Stimulated activated CD8-positive, alpha-beta memory T cell treated with anti-CD3 and anti-CD28 coated beads, Interleukin-7, amount 100 ng/mL, for 24 hours (primary cell): Measurements from ENCODE around the gene SNX30.

Experiments used
- DNase-seq: peaks from one replicate; pipeline ENCODE4 v3.0.0-alpha.2; 2020; ENCODE audit warnings: low read depth

The SNX30 gene

DNA sequence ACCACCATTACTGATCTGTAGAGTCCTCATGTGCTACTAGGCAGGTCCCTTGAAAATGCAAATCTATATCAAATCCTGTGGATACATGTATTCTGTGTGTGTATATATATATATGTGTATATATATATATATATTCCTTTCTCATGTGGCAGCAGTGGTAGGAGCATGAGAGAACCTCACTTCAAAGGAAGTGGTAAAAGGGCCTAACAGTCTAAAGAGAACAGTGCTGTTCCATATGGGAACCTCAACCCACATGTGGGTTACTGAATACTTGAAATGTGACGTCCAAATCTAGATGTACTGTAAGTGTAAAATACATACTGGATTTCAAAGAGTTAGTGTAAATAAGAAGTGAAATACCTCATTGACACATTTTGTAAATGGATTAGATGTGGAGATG lies 134.8 kb downstream of the SNX30 start:
- no peak for DNase-seq

DNA sequence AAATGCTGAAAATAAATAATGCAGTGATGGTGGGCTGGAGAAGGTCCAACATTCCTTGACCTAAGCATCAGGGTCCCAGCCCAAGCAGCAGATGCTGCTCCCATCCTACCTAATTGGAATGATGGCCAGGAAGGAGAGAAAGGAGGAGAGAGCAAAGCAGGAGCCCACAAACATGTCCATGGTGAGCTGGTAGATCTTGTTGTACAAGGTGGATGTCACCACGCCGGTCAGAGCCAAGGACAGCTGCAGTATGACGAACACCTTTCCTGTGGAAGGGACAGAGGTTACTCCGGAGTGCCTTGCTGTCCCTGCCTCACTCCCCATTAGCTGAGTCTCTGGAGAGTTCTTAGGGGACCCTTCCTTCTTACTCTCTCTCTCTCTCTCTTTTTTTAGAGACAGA lies 135.8 kb downstream of the SNX30 start:
- no peak for DNase-seq

DNA sequence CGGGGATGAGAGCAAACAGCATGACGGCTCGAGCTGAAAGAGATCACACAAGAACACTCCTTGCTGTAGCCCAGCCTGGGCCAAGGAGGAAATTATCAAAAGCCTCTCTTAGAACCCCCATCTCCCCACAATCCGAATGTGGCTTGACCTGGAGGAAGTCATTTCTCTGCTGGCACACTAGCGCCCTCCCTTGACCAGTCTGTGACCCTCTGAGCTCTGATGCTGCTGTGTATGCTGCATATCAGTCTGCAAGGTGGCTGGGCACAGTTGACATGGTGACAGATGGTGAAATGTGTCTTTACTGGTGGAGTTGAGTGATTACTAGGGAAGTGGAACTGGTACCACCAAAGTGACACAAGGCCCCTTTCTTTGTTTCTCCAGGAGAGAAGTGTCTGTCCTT lies 136.8 kb downstream of the SNX30 start:
- no peak for DNase-seq

DNA sequence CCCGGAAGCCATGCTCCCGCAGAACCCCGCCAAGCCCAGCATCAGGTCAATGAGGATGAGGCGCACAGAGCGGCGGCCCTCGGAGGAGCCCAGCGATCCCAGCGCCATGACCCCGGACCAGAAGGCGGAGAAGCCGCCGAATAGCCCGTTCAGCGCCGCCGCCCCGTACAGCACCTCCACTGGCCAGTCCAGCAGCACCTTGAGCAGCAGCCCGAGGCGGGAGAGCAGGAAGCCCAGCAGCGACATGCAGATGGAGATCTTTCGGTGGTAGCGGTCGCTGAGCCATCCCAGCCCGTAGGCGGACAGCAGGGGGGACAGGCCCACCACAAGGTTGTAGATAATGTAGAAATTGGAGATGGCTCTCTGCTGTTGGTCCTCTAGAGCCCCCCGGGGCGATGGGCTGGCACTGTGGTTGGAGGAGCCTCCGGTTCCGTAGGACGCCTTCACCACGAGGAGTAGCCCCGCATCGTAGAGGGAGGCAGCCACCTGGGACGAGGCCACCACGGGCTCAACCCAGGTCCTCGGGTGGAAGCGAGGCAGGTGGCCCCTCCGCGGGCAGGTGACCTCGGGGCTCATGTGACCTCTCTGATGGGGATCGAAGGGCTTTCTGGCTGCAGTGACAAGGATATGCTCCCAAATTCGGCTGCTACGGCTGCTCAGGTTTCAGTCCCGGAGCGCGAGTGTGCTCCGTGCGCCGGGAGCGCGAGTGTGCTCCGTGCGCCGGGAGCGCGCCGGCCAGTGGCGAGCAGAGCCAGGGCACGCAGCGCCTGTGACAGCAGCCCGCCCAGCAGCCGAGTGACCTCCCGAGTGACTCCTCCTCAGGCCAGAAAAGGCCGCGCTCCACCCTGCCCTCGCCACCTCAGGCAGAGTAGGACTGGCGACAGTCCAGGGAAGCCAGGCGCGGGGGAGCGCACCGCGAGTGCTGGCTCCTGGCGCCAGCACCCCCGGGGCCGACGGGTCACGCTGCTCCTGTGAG lies 139.8 kb downstream of the SNX30 start, which contains the start of gene SLC46A2:
Gene SLC46A2, minus strand, starts transcription at position 771 of the 976 bp plus-strand sequence. Its CDS starts 195 bp downstream, at position 576.
- DNase-seq, result no peak

- no peak for DNase-seq
Observed at GRCh38 chr9:112891521-112891920, 141.0 kb downstream of the SNX30 start.

DNA sequence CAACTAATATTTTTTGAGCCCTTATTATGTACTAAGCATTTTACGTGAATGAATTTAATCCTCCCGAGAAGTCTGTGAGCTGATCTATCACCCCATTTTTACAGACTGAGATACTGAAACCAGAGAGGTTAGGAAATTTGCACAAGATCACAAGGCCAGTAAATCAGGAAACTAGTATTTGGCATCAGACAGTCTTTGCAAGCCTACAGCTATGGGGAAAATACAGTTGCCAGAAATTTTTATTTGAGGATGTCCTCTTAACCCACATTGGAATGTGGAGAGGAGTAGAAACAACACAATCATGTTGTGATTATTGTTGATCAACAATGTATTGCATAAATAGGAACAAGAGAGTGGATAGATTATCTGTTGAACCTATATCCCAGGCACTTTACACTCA lies 142.4 kb downstream of the SNX30 start:
- no peak for DNase-seq

DNA sequence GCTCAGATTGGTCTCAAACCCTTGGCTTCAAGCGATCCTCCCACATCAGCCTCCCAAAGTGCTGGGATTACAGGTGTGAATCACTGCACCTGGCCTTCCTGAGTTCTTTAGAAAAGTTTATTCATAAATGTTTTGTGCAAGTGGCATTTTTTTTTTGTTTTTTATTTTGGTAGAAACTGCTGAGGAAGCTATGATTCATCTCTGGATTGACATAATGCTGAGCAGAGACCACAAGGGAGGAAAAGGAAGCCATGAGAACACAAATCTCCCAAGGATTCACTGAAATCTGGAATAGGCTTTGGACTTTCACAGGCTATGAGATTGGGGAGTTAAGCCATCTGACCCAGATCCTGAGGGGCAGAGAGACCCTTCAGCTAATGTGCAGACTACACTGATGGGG lies 143.5 kb downstream of the SNX30 start:
- no peak for DNase-seq

- DNase-seq, result no peak
Observed at GRCh38 chr9:112894699-112895098, 144.1 kb downstream of the SNX30 start.

DNA sequence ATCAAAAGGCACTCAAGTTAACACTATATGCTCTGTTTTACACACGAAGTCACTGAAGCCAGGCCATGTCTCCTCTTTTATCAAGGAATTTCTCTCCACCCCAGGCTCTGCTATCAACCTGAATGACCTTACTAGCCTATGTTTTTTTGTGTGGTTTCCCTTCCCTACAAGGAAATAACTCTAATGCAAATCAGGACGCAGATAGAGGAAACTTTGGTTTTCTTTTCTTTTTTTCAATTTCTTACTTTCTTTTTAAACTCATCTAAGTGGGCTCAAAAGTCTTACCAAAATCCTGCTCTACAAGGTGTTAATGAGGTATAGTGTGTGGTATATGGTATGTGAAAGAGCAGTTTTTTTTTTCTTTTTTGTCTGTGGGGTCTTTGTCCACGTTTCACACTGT lies 145.6 kb downstream of the SNX30 start:
- no peak for DNase-seq

- no peak for DNase-seq
Observed at GRCh38 chr9:112898872-112899311, 148.3 kb downstream of the SNX30 start.

DNA sequence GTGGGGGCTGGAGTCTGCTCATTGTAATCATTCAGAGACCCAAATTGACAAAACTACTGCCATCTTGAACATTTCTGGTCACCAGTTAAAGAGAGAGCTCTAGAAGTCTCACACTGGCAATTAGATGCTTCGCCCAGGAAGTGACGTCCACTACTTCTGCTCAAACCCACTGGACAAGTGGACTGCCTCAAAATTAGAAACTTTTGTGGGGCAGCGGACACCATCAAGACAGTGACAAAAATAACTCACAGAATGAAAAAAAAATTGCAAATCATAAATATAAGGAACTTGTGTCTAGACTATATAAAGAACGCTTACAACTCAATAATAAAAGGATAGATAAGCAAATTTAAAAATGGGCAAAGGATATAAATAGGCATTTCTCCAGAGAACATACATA lies 149.9 kb downstream of the SNX30 start:
- no peak for DNase-seq

DNA sequence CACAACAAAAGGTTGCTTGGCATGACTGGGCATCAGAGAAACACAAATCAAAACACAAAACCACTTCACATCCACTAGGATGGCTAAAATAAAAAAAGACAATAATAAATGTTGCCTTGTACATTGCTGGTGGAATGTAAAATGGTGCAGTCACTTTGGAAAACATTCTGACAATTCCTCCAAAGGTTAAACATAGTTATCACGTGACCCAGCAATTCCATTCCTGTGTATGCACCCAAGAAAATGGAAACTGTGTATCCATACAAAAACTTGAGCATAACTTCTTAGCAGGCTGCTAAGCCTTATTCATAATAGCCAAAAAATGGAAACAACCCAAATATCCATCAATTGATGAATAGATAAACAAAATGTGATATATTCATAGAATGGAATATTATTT lies 150.3 kb downstream of the SNX30 start:
- DNase-seq, result no peak

DNA sequence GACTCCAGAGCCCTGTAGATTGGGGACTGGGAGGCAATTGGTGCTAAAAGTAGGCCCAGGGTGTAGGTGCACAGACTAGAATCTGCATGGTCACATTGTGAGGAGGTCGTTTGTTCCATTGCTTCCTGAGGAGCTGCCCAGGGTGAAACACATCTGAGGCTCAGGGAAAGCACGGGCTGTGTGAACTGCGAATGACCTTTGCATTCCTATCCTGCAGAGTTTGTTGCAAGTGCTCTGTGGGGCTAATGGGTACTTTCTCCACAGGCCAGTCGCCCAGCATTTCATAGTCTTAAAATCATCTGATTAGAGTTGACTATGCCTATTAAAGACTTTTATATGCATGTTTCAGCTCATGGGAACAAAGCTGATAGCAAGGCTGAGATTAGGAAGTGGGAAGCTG lies 154.5 kb downstream of the SNX30 start:
- DNase-seq, result no peak

DNA sequence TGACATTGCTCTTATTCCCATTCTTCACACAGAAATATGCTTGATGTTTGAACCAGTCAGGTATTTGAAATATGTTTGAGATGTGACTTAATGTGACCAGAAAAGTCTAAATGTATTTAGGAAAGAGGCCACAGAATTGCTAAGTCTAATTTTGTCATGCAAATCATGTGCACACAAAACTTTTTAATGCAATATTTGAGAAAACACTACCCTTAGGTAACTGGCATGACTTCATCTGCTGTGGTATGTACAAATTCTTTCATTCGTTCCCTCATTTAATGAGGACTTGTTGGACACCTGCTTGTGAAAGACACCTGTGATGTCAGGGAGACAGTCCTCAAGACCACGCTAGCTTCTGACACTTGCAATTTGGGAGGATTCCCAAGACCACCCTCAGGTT lies 161.2 kb downstream of the SNX30 start:
- DNase-seq, result no peak

DNA sequence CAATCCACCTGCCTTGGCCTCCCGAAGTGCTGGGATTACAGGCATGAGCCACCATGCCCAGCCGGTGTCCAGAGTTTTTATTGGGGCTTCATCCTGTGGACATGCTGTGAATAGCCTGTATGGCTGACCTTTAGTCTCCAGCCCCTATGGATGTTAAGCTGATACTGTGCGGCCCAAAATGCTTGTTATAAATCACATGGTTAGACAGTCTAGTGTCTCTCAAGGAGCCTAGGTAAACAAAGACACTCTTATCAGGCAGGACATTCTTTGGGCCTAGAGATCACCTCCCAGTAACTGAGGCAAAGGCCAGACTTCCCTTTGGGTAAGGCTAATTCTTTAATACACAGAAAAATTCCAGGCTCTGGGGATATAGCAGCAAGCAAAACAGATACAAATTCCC lies 162.1 kb downstream of the SNX30 start:
- no peak for DNase-seq

GRCh38 chr9:112913326-112913725 lies 162.8 kb downstream of the SNX30 start:
- no peak for DNase-seq

GRCh38 chr9:112914524-112914923 lies 164.0 kb downstream of the SNX30 start:
- no peak for DNase-seq

DNA sequence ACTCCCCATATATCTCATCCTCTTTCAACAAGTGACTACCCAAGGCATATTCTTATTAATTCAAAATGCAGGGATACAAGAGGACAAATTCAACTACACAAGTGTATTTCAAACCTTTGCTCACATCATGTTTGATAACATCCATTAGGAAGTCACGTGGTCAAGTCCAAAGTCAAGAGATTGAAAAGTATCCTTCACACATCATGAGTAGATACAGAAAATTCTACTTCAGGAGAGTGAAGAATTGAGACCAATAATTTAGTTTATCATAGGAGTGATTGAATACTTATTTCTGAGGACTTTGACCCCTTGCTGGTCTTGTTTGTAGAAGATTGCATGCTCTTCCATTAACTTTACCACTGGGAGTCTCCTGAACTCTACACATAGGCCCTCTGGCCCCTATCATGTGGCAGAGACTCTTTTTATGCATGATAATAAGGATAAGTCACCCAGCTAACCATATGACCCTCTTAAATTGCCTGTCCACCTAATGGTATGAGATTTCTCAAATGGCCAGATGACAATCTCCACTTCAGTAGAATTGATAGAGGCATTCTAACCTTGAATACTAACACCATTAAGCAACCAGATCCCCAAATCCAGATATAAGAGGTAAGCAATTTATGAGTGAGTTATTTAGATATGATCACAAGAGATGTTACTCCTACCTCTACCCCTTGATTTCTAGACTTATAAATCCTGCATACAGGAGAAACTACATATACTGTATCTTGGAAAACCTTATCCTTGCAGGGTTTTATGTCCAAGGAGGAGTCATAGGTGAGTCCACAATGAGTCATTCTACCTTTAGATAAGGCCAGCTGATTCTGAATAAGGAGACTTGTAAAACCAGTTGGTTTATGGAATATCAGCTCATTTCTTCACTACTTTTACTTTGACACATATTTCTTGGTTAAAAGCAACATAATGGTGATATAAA lies 166.8 kb downstream of the SNX30 start:
- DNase-seq, result no peak

DNA sequence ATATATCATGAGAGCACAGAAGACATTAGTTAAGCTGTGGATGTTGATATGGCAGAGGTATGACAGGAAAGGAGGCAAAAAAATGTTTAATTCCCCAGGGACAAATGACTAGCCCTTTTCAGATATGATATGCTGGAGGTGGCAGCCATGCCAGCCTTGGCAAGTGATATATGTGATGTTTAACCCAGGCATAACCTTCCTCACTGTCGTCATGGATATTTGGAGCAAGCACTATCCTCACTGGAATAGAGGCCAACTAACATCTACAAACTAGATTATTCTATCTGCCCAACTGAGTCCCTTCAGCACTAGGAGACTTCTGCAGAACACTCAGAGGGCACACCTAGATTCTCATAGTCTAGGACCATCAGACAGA lies 167.4 kb downstream of the SNX30 start:
- no peak for DNase-seq

DNA sequence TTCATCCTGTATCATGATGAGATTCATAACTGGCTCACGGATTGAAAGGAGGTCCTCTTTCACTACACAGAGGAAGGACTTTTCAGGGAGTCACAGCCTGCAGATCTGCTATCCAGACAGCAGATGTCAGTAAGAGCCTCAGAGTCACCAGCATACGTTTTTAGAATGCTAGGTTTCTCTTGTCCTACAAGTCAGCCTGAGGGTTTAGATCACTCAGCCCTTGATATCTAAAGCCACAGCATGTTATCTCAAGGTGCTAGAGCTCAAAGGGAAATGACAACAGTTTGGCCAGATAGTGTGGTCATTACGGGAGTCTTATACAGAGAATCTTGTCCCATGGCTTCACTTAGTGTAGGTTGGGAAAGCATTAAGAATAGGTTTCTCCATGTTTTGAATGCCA lies 171.0 kb downstream of the SNX30 start:
- DNase-seq, result no peak
